PC-9 (cell line): ENCODE measurements around the gene FAM98C. TPM values are rescaled to one million over a fixed set of nuclear protein-coding genes. Genes with fewer than 3 reads are reported as not detected.

Experiments used
- BruUV-seq: library from RNA; stranded (reverse); fragments of 400-500 nt; replicated peaks from 2 replicates; lab custom pipeline; 2021; lab: Mats Ljungman, UMichigan
- CTCF ChIA-PET: fragments of 300-600 bp; sonication (Branson Sonifier 250); formaldehyde crosslinking; loops from one replicate; lab custom pipeline; 2022; ENCODE audit warnings: antibody characterized with exemption; lab: Charles Lee
- POLR2A ChIA-PET: fragments of 300-600 bp; sonication (Branson Sonifier 250); formaldehyde crosslinking; loops from one replicate; lab custom pipeline; 2022; ENCODE audit warnings: antibody characterized with exemption; ENCODE audit not compliant: unreplicated experiment; lab: Charles Lee
- DNase-seq, 2 experiments: peaks; one replicate each; pipeline versions ENCODE4 v3.0.0 to v3.0.0-alpha.2; 2015 to 2022; ENCODE audit warnings: mixed read lengths in 1 of 2
- H2AFZ ChIP-seq: fragments of 200-600 bp; sonication (generic); 2 replicates; pipeline ENCODE4 v1.8.1; 2017; ENCODE audit warnings: antibody characterized with exemption
- H3F3A ChIP-seq: fragments of 200-600 bp; sonication (generic); 2 replicates; pipeline ENCODE4 v1.8.1; 2017; ENCODE audit warnings: antibody characterized with exemption, mild to moderate bottlenecking, low read depth; ENCODE audit not compliant: insufficient read depth
- H3K27ac ChIP-seq: fragments of 200-600 bp; sonication (generic); 2 replicates; pipeline ENCODE4 v1.6.1; 2016; ENCODE audit warnings: mixed run types
- H3K27me3 ChIP-seq: fragments of 200-600 bp; sonication (generic); 2 replicates; pipeline ENCODE4 v1.6.1; 2016; ENCODE audit warnings: low read depth, mixed run types; ENCODE audit not compliant: insufficient read depth
- H3K36me3 ChIP-seq: fragments of 200-600 bp; sonication (generic); 2 replicates; pipeline ENCODE4 v1.6.1; 2016; ENCODE audit warnings: low read depth, mixed run types
- H3K4me1 ChIP-seq: fragments of 200-600 bp; sonication (generic); replicated peaks from 2 replicates; pipeline ENCODE4 v1.6.1; 2016; ENCODE audit warnings: mixed run types; ENCODE audit not compliant: insufficient read depth
- H3K4me2 ChIP-seq: fragments of 200-600 bp; sonication (generic); 2 replicates; pipeline ENCODE4 v1.6.1; 2017; ENCODE audit warnings: mixed run types
- H3K4me3 ChIP-seq: fragments of 200-600 bp; sonication (generic); 2 replicates; pipeline ENCODE4 v1.6.1; 2016; ENCODE audit warnings: mixed run types
- H3K79me2 ChIP-seq: fragments of 200-600 bp; sonication (generic); 2 replicates; pipeline ENCODE4 v1.6.1; 2017; ENCODE audit warnings: low read depth, mixed run types
- H3K9me2 ChIP-seq: fragments of 200-600 bp; sonication (generic); 2 replicates; pipeline ENCODE4 v1.8.1; 2017; ENCODE audit warnings: mild to moderate bottlenecking; ENCODE audit not compliant: insufficient read depth
- H3K9me3 ChIP-seq: fragments of 200-600 bp; sonication (generic); 2 replicates; pipeline ENCODE4 v1.8.1; 2016; ENCODE audit warnings: low read depth; ENCODE audit not compliant: insufficient read depth
- H4K20me1 ChIP-seq: fragments of 200-600 bp; sonication (generic); 2 replicates; pipeline ENCODE4 v1.8.1; 2017; ENCODE audit not compliant: insufficient read depth
- EZH2 ChIP-seq: fragments of 200-600 bp; sonication (generic); IDR thresholded peaks from 2 replicates; pipeline ENCODE4 v1.8.0; 2017; ENCODE audit warnings: antibody characterized with exemption, low read depth
- intact Hi-C: fragments of 100-400 bp; cut with micrococcal nuclease; formaldehyde crosslinking; loops from one replicate; pipeline ENCODE4 v1.10.0; 2022; ENCODE audit not compliant: unreplicated experiment
- total RNA-seq: library from RNA; stranded (reverse); gene quantifications from 2 replicates; pipeline ENCODE4 v1.2.3, GENCODE V29; 2021
- TF ChIP-seq, protein P1 (sequence below): fragments of 200-600 bp; sonication (generic); conservative IDR thresholded peaks from 2 replicates; pipeline ENCODE4 v1.6.1; 2017; ENCODE audit warnings: mixed run types, antibody characterized with exemption, mild to moderate bottlenecking, moderate library complexity

The FAM98C gene
- total RNA-seq, 1 experiment from 2014 or later = 15.8 TPM

DNA sequence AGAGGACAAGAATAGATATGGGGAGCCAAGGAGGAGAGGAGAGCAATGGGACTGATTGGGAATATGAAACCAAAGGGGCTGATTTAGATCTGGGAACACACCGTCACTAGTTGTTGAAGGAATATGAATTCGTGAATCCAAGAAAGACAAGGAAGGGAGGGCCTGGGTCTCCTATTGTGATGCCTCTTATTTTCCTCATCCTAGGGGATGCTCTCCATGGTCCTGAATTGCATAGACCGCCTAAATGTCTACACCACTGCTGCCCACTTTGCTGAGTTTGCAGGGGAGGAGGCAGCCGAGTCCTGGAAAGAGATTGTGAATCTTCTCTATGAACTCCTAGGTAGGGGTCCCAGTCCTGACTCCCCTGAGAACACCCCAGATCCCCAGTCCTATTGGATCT, 52.1 kb downstream of the FAM98C start:
- ChIA-PET CTCF (no interaction called here), POLR2A (no interaction called here)
- Histone ChIP-seq H3K9me3 (no peaks in the 10 kb centered on the region), H3F3A (no peaks in the 10 kb centered on the region), H3K27ac (no peak overlapping the region), H3K4me3 (no peak overlapping the region), H3K4me2 (no peak overlapping the region), H4K20me1 (no peaks in the 10 kb centered on the region), H3K27me3 (peaks cover 32% of the 10 kb centered on the region), H3K36me3 (no peaks in the 10 kb centered on the region), H2AFZ (no peak overlapping the region), H3K9me2 (no peaks in the 10 kb centered on the region), H3K4me1 (no peaks in the 10 kb centered on the region), H3K79me2 (no peaks in the 10 kb centered on the region)
- TF ChIP-seq EZH2 = no peak
- TF ChIP-seq, protein P1, sequence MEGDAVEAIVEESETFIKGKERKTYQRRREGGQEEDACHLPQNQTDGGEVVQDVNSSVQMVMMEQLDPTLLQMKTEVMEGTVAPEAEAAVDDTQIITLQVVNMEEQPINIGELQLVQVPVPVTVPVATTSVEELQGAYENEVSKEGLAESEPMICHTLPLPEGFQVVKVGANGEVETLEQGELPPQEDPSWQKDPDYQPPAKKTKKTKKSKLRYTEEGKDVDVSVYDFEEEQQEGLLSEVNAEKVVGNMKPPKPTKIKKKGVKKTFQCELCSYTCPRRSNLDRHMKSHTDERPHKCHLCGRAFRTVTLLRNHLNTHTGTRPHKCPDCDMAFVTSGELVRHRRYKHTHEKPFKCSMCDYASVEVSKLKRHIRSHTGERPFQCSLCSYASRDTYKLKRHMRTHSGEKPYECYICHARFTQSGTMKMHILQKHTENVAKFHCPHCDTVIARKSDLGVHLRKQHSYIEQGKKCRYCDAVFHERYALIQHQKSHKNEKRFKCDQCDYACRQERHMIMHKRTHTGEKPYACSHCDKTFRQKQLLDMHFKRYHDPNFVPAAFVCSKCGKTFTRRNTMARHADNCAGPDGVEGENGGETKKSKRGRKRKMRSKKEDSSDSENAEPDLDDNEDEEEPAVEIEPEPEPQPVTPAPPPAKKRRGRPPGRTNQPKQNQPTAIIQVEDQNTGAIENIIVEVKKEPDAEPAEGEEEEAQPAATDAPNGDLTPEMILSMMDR = no peak
- no peak for DNase-seq
- no TSS peak for BruUV-seq
- intact Hi-C loops = no loop called here

DNA sequence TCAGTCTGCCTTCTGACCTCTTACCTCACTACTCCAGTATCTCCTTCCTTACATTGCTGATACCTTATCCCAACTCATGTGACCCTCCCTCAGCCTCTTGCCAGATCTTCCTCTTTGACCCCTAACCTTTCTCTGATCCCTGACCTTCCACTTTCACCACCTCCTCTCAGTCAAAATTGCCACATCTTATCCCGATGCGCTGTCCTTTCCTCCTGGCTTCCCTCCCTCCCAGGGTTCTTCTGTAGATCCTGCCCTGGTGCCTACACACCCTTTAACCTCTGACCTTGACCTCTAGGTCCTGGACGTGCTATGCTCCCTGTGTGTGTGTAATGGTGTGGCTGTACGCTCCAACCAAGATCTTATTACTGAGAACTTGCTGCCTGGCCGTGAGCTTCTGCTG, 54.3 kb downstream of the FAM98C start:
- BruUV-seq = no TSS peak
- ChIA-PET POLR2A (no interaction called here), CTCF (no interaction called here)
- Histone ChIP-seq H3K4me3 (no peak overlapping the region), H3K9me2 (no peaks in the 10 kb centered on the region), H3K36me3 (no peaks in the 10 kb centered on the region), H2AFZ (no peak overlapping the region), H3K27me3 (peaks cover 36% of the 10 kb centered on the region), H3K79me2 (no peaks in the 10 kb centered on the region), H3F3A (no peaks in the 10 kb centered on the region), H3K4me2 (no peak overlapping the region), H4K20me1 (no peaks in the 10 kb centered on the region), H3K4me1 (no peaks in the 10 kb centered on the region), H3K9me3 (no peaks in the 10 kb centered on the region), H3K27ac (no peak overlapping the region)
- intact Hi-C loops = no loop called here
- no peak for TF ChIP-seq EZH2
- TF ChIP-seq, protein P1 = no peak
- no peak for DNase-seq

DNA sequence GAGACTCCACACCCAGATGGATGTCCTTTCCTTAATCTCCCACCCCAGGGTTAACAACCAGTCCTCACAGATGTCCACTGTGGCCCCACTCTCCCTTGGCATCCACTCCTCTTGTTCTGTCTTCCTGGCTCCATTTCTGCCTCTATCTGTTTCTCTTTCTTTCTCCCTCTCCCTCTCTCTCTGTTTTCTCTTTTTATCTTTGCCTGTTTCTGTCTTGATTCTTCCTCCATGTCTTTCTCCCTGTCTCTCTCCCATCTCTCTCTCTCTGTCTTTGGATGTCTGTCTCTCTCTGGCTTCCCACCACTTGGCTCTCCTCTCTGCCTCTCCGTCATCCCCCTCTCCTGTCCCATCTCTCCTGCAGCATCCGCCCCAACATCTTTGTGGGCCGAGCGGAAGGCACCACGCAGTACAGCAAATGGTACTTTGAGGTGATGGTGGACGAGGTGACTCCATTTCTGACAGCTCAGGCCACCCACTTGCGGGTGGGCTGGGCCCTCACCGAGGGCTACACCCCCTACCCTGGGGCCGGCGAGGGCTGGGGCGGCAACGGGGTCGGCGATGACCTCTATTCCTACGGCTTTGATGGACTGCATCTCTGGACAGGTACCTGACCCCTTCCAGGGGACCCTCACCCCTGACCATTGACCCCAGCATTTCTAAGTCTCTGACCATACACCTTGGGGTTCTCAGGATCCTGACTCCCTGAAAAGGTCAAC, 55.0 kb downstream of the FAM98C start:
- Histone ChIP-seq H3K4me2 (no peak overlapping the region), H3K27me3 (peaks cover 36% of the 10 kb centered on the region), H3K79me2 (no peaks in the 10 kb centered on the region), H3K27ac (no peak overlapping the region), H3K36me3 (no peaks in the 10 kb centered on the region), H3K4me3 (no peak overlapping the region), H4K20me1 (no peaks in the 10 kb centered on the region), H3K9me3 (no peaks in the 10 kb centered on the region), H3F3A (no peaks in the 10 kb centered on the region), H3K4me1 (no peaks in the 10 kb centered on the region), H3K9me2 (no peaks in the 10 kb centered on the region), H2AFZ (no peak overlapping the region)
- TF ChIP-seq EZH2 = no peak
- TF ChIP-seq, protein P1 = no peak
- ChIA-PET CTCF (no interaction called here), POLR2A (no interaction called here)
- no peak for DNase-seq
- no TSS peak for BruUV-seq
- intact Hi-C loops = no loop called here

Other genes starting within 250 kb of the FAM98C start
- gene DPF1, start 178.9 kb upstream of the FAM98C start, total RNA-seq = 0.81 and 1.1 TPM in 2 replicates
- not detected in 2 replicates for gene PPP1R14A, start 146.7 kb upstream of the FAM98C start, total RNA-seq
- 1,019 and 1,161 TPM in 2 replicates for gene SPINT2, start 138.5 kb upstream of the FAM98C start, total RNA-seq
- 100 and 150 TPM in 2 replicates for gene C19orf33, start 98.8 kb upstream of the FAM98C start, total RNA-seq
- gene YIF1B, start 87.1 kb upstream of the FAM98C start, total RNA-seq = 33.6 and 39.8 TPM in 2 replicates
- 6.1 and 9.3 TPM in 2 replicates for gene KCNK6, start 83.2 kb upstream of the FAM98C start, total RNA-seq
- 11.7 and 12.4 TPM in 2 replicates for gene CATSPERG, start 67.3 kb upstream of the FAM98C start, total RNA-seq
- 141 and 222 TPM in 2 replicates for gene PSMD8, start 28.5 kb upstream of the FAM98C start, total RNA-seq
- 1.0 and 2.1 TPM in 2 replicates for gene GGN, start 15.1 kb upstream of the FAM98C start, total RNA-seq
- gene SPRED3, start 14.4 kb upstream of the FAM98C start, total RNA-seq = 4.7 and 5.4 TPM in 2 replicates
- not detected in 2 replicates for gene RASGRP4, start 23.1 kb downstream of the FAM98C start, total RNA-seq
- gene RYR1, start 30.6 kb downstream of the FAM98C start, total RNA-seq = 1.0 and 1.5 TPM in 2 replicates
- 3.5 and 6.8 TPM in 2 replicates for gene MAP4K1, start 214.9 kb downstream of the FAM98C start, total RNA-seq
- gene EIF3K, start 216.1 kb downstream of the FAM98C start, total RNA-seq = 230 and 292 TPM in 2 replicates
- gene ACTN4, start 244.6 kb downstream of the FAM98C start, total RNA-seq = 1,066 and 1,233 TPM in 2 replicates